HG02588 (cell line): ENCODE data around the gene BPIFA2.
"Not testable (repeated sequence)": the region's sequence is repeated elsewhere in the genome, so short reads cannot be mapped to it uniquely, and the experiment has no call there.

Experiments
- ATAC-seq: cut with Tn5 transposase; IDR thresholded peaks from one replicate; pipeline ENCODE4 v1.9.1; 2021; ENCODE audit warnings: mild to moderate bottlenecking, moderate library complexity; ENCODE audit not compliant: unreplicated experiment

Gene BPIFA2

DNA sequence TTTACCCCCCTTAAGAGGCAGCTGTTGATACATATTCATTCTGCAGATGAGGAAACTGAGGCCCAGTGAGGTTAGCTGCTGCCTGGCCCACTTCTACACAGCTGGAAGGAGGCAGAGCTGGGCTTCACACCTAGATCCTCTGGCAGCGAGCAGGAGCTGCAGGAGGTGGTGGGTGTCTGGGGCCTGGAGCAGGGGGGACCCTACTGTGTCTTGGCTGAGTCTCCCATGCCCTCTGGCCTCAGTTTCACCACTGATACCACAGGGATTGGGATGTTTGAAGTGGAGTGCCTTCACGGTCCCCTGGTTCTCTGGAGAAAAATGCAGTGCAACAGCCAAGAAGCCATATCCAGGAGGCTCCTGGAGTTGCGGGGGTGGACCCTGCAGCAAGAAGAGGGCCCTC is 8.2 kb upstream of the BPIFA2 start:
- ATAC-seq: no peak

DNA sequence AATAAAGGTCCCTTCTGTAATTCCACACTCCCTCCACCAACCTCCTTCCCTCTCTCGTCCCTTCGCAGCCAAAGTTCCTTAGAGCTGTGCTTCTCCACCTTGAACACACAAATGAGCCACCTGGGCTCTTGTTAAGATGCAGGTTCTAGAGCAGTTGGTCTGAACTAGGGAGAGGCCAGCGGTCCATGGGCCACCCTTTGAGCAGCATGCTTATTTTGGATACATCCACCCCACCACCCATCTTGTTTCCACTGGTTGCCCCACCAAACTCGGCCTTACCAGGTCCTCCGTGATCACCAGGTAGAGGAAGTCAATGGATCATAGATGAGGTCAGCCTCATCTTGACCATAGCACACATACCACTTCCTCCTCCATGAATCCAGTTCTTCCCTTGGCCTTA is 7.3 kb upstream of the BPIFA2 start:
- no peak for ATAC-seq

DNA sequence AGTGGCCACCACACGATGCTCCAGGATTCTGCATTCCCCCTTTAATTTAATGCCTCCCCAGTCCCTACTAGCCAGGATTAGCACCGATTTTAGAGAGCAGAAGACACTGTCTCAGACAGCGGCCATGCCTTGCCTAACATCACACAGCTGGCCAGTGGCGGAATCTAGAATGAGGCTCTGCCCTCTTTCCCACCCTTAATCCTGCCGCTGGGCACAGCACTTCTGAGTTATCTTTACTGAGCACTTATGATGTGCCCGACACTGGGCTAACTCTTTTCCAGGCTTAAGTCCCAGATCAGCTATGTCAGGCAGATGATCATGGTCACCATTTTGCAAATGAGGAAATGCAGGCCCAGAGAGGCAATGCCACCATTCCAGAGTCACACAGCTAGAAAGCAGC is 5.6 kb upstream of the BPIFA2 start:
- no peak for ATAC-seq

DNA sequence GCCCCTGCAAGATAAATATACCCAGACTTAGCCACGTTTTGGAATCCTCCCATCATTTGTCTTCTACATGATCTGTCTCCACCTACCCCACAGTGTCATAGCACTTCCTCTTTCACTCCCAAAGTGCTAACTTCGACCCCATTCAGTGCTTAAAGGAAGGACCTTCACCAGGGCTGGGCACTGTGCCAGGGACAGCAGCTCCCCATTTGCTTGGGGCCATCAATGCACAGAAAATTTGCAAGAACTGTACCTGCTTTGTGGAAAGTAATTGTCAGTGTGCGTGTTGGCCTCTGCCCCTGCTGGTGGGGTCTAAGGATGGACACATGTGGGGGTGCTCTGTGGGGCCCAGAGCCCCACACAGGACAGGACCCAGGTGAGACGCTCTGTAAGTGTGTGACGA is 5.2 kb upstream of the BPIFA2 start:
- no peak for ATAC-seq

DNA sequence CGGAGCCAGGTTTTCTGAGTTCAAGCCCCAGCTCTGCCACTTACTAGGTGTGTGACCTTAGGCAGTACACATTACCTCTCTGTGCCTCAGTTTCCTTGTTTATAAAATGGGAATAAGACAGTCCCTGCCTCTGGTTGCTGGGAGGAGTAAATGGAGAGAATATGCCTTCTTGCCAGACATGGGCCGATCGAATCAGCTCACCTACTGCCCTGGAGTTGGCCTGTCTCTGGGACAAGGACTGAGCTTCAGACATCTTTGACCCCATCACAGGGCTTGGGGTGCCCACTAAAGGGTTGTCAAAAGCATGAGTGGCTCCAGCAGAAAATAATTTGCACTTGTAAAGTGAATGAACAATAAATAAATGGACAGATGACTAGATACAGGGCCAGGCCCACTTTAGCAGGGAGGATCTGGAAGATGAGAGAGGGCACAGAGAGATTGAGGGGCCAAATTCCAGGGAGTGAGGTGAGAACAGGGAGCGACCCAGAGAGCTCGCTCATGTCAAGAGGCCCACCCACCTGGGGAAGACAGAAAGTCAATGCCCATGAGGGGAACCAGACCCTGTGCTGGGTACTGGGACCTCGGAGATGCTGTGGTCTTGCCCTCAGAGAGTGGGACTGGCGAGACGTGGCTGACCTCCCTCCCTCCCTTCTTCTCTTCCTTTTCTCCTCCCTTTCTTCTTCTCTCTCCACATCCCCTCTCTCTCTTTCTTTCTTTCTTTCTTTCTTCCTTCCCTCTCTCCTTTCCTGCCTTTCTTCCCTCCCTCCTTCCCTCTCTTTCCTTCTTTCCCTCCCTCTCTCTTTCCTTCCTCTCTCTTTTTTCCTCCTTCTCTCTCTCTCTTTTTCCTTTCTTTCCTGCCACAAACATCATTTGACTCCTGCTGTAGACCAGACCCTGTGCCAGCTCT is 3.9 kb upstream of the BPIFA2 start:
- no peak for ATAC-seq

DNA sequence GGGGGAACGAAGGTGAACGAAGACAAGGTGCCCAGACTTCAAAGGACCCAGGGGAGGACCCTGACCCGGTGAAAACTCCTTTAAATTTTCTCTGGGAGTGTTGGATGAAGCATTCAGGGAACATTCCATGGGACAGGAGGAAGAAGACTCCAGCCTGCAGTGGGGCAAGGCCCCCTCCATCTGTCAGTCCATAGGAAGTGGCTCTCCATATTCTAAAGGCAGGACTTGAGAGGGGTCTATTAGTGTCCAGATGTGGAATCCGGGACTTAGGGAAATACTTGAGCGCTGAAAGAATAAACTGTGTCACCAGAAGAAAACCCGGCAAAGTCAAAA is 3.2 kb upstream of the BPIFA2 start:
- no peak for ATAC-seq

DNA sequence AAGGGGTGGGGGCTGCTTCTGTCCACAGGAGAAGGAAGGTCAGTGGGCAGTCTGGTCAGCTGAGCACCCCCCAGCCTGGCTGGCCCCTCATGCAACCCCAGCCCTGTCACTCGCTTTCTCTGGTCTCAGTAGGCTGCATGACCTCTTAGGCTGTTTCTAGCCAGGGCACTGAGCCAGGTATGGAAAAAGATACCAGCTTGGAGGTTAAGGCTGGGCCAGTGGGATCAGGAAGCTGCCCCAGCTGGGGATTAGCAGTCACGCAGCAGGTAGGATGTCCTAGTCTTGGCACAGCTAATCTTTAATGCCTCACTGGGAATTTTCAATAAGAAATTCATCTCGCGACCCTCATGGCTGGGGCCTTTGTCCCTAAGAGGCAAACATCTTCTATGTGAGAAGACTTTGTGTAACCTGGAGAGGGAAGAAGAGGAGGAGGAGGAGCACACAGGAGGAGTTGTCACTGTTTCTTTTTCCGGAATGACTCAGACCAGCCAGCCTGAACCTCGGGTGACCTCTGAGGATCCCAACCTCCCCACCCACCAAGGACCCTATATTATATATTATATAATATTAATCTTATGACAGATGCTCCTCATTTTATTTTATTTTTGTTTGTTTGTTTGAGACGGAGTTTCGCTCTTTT is 2.4 kb upstream of the BPIFA2 start:
- no peak for ATAC-seq

DNA sequence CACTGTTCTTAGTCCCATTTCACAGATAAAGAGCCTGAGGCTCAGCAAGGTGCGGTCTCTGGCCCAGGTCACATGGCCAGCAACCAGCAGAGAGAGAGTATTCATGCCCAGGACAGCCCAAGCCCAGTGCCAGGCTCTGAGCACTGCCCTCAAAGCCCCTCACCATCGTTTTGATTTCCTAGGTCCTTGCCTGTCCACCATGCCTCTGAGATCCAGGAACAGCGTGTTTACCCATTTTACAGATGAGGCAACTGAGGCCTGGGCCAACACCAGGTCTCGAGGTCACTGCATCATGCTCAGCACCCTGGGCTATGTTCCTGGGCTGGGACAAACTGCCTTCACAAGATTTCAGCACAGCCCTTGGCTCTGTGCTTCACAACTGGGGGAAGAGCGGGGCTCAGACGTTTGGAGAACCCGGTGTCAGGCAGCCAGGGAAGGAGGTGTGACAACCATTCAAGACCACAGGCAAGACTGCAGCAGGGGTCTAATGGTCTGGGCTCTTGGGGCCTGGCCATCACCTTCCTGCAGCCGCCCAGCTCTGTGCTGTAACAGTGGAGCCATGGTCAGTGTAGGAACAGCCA is 1.3 kb upstream of the BPIFA2 start:
- no peak for ATAC-seq

DNA sequence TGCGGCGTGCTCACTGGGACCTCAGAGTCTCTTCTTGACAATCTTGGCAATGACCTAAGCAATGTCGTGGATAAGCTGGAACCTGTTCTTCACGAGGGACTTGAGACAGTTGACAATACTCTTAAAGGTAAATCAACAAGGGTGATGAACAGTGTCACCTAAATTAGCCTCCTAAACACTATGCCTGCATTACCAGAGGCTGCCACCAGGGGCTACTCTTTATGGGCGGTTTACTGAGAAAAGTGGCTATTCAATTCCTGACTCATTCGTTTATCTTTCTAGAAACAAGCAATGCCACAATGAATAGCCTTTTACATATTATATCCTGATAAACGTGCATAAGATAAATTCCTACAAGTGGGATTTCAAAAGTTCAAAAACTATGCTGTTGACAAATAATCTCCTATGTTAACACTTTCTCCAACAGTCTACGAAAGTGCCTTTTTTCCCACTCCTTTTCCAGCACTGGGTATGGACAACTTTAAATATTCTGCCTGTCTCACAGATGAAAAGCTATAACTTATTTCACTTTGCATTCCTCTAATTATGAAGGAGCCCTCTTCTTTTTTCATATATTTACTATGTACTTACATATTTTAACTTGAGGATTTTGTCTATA is 1.3 kb downstream of the BPIFA2 start:
- no peak for ATAC-seq

DNA sequence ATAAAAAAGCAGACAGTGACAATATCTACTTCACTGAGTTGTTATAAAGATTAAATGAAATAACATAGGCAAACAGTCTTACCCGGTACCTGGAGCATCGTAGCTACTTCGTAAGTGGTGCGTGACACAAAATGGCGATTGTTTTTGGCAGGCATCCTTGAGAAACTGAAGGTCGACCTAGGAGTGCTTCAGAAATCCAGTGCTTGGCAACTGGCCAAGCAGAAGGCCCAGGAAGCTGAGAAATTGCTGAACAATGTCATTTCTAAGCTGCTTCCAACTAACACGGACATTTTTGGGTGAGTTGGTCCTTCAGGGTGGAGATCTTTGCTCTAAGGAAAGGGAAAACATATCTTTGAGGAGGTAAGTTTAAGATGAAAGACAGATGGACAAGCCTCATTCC is 4.8 kb downstream of the BPIFA2 start:
- no peak for ATAC-seq

DNA sequence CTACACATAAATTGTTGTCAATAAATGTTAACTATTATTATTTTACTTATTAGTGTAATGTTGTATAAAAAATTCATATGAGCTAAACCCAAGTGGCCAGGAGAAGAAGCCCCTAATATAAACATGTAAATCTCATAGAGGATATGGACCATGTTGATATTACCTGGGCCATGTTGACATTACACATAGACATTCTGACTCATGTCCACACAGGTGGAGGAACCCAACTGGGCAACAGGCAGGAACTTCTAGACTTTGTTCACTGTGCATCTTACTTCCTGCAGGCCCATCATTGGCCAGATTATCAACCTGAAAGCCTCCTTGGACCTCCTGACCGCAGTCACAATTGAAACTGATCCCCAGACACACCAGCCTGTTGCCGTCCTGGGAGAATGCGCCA is 7.2 kb downstream of the BPIFA2 start:
- no peak for ATAC-seq

DNA sequence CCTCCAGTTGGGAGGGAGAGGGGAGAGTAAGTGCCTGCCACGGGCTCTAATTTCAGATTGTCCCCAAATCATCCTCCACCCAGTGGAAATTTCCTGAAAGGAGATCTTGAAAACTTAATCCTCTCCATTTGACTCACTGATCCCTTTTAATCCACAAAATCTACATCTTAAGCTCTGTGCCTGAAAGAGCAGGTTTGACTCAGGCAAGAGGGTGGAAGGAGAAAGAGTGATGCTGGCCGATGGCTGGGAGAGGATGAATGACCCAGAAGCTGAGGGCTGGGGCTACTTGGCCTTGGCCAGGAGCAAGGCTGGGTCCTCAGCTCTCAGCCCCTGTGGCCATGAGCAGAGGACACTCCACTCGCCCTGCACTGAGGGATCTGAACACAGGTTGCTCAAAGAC is 8.1 kb downstream of the BPIFA2 start:
- ATAC-seq: no peak

DNA sequence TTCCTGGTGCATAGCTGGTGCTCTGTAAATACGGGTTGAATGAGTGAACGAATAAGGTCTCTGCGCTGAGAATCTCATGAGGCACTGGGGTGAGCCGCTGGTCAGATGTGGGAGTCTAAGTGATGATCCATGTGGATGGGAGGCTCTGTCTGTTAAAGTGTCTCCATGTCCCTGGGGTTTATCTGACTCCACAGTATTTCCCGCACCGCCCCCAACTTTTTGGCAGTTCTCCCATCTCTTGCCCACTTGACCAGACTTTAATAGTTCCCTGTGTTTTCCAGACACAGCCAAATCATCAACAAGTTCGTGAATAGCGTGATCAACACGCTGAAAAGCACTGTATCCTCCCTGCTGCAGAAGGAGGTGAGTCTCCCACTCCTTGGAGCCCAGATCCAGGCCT is 9.9 kb downstream of the BPIFA2 start:
- ATAC-seq: no peak

DNA sequence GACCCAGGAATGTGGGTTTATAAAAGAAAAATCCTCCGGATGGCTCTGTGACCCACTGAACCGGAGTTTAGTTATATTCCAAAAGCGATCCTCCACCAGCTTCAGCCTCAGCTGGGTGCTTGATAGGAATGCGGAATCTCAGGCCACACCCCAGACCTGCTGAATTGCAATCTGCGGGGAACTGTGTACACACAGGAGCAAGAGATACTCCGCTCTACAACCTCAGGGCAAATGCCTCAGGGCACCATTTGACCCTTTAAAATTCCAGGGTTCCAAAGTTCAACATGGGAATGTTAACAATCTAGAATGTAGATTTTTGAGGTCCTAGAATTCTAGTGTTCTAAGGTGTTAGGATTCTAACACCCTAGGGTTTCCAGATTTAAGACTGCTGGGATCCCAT is 10.8 kb downstream of the BPIFA2 start:
- no peak for ATAC-seq

DNA sequence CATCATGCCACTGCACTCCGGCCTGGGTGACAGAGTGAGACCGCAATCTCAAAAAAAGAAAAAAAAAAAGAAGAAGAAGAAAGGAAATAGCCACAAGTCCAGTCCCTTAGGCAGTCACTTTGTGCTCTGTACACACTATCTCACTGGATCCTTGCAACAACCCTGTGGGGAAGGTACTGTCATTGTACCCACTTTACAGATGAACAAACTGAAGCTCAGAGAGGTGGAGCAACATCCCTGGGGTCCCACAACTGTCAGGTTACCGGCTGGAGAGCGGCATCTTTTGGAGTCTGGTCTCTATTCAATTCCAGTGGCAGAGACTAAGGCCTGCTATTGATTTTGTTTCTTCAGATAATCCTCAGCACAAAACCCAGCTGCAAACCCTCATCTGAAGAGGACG is 12.2 kb downstream of the BPIFA2 start:
- ATAC-seq: no peak

DNA sequence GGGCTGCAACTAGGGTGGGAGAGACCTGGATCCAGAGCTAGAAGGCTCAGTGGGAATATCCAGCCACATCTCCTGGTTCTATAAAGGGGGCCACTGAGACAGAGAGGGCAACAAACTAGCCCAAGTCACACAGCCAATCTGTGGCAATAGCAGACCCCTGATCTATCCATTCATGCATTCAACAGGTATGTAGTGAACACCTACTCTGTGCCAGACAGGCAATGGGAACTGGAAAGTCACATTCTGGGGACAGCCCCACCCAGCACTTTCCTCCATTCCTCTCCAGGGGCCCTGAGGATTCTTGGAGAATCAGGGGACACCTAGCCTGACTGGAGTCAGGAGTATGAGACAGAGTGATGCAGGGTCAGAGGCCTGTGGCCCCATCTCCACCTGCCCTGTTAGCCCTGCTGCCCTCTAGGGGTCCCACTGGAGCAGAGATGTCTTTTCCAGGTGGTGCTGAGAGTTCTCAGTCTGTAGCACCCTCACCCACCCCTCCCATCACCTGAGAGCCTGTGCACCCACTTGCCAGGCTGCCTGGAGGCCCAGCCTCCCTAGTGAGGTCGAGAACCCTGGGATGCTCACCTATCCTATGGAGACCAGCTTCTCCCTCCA is 13.6 kb downstream of the BPIFA2 start:
- ATAC-seq: no peak

DNA sequence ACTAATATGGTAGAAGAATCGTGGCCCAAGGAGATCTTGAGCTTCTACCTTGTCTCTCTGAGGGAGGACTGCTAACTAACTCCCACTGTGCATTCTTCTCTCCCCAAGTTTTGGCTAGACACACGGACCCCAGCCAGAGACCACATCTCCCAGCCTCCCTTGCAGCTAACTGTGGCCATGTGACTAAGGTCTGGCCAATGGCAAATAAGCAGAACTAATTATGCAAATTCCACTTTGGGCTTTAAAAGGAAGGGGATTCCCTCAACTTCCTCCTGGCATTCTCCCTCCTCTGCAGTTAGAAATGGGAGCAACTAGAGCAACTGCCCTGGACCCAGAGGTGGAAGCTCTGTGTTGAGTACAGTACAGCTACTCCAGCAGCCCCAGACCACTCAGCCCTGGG is 15.4 kb downstream of the BPIFA2 start:
- ATAC-seq: no peak

DNA sequence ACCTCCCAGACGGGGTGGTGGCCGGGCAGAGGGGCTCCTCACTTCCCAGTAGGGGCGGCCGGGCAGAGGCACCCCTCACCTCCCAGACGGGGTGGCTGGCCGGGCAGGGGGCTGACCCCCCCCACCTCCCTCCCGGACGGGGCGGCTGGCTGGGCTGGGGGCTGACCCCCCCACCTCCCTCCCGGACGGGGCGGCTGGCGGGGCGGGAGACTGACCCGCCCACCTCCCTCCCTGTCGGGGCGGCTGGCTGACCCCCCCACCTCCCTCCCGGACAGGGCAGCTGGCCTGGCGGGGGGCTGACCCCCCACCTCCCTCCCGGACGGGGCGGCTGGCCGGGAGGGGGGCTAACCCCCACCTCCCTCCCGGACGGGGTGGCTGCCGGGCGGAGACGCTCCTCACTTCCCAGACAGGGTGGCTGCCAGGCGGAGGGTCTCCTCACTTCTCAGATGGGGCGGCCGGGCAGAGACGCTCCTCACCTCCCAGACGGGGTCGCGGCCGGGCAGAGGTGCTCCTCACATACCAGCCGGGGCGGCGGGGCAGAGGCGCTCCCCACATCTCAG is 17.2 kb downstream of the BPIFA2 start:
- ATAC-seq: not testable (repeated sequence)

DNA sequence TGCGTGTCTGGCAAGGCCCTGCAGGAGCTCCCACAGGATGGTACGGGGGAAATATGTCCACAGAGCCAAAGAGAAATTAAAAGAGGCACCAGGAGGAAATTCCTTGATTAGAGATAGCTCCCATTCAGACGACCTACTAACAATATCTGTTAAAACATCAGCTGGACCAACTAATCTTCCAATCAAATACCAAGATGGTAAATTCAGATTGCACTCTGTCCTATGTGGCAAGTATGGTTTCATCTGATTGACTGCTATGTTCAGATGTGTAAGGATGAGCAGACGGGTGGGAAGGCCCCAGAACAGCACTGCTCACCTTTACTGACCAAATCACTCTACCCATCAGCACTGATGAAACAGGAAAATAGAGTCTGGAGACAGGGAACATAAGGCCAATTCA is 19.5 kb downstream of the BPIFA2 start:
- ATAC-seq: no peak

DNA sequence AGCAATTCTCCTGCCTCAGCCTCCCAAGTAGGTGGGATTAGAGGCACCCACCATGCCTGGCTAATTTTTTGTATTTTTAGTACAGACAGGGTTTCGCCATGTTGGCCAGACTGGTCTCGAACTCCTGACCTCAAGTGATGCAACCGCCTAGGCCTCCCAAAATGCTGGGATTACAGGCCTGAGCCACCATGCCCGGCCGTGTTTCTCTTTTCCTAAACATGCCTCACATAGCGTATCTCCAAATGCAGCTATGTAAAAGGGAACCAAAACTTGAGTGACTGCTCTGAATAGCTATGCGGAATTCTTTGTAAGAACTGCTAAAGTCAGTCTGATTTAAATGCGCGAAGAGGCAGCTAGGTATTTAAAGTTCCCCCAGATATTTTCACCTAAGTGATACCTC is 20.5 kb downstream of the BPIFA2 start:
- no peak for ATAC-seq

DNA sequence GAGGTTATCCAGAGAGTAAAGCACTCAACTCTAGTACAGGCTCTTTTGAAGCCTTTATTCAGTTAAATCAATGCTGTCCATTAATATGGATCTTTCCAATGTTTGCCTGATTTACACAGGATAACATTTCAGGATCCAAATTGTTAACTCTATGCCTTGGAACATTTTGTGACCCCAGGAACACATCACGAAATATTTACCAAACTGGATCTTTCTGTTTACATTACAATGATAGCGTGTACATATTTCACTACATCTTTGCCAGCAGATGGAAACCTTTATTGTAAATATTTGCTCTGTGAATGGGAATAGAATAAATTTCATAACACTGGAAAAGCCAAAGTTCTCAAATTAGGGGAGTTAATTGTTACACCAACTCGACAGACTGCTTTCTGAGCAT is 23.5 kb downstream of the BPIFA2 start:
- ATAC-seq: no peak
